EH (cell line): ENCODE data around the gene DNAJB12.
A peak's percentile ranks its signal among the peaks of the same experiment; 100 is the strongest.
"Not testable (repeated sequence)": the region's sequence is repeated elsewhere in the genome, so short reads cannot be mapped to it uniquely, and the experiment has no call there.

Experiments used
- DNase-seq: peaks from one replicate; pipeline ENCODE4 v3.0.0-alpha.2; 2015; ENCODE audit warnings: low read depth

DNAJB12 gene

GRCh38 chr10:72315611-72316385 is 38.9 kb downstream of the DNAJB12 start:
- peak; percentile 76 for DNase-seq

- no peak for DNase-seq
These were observed 39.7 kb downstream of the DNAJB12 start for GRCh38 chr10:72315054-72315453.

GRCh38 chr10:72314263-72314662 is 40.5 kb downstream of the DNAJB12 start:
- no peak for DNase-seq

- no peak for DNase-seq
These were observed 41.8 kb downstream of the DNAJB12 start for GRCh38 chr10:72312865-72313391.

GRCh38 chr10:72311667-72312066 is 43.1 kb downstream of the DNAJB12 start:
- no peak for DNase-seq

- DNase-seq, result no peak
These were observed 44.1 kb downstream of the DNAJB12 start for GRCh38 chr10:72310636-72311035.

- no peak for DNase-seq
These were observed 44.5 kb downstream of the DNAJB12 start for GRCh38 chr10:72310241-72310633.

GRCh38 chr10:72309290-72310240 is 45.2 kb downstream of the DNAJB12 start:
- no peak for DNase-seq

GRCh38 chr10:72308320-72308987 is 46.3 kb downstream of the DNAJB12 start:
- peak; percentile 79 for DNase-seq

- not testable (repeated sequence) for DNase-seq
These were observed 47.0 kb downstream of the DNAJB12 start for GRCh38 chr10:72307711-72308110.

GRCh38 chr10:72306215-72306760 is 48.4 kb downstream of the DNAJB12 start:
- DNase-seq, result no peak

GRCh38 chr10:72303424-72304128 is 51.1 kb downstream of the DNAJB12 start:
- no peak for DNase-seq

GRCh38 chr10:72298592-72299519 is 55.9 kb downstream of the DNAJB12 start:
- no peak for DNase-seq

GRCh38 chr10:72297805-72298591 is 56.7 kb downstream of the DNAJB12 start:
- DNase-seq, result peak; percentile 99

GRCh38 chr10:72297281-72297804 is 57.4 kb downstream of the DNAJB12 start:
- DNase-seq, result peak; percentile 95

GRCh38 chr10:72296829-72297280 is 57.9 kb downstream of the DNAJB12 start:
- not testable (repeated sequence) for DNase-seq

- no peak for DNase-seq
These were observed 59.3 kb downstream of the DNAJB12 start for GRCh38 chr10:72295330-72295910.

- no peak for DNase-seq
These were observed 62.5 kb downstream of the DNAJB12 start for GRCh38 chr10:72292223-72292691.
